Neural crest cell (in vitro differentiated cells): Measurements from ENCODE around the gene BIRC6. TPM values are rescaled to one million over a fixed set of nuclear protein-coding genes. Genes with fewer than 3 reads are reported as not detected.
"Not testable (repeated sequence)": the region's sequence is repeated elsewhere in the genome, so short reads cannot be mapped to it uniquely, and the experiment has no call there.

Source experiments
- DNase-seq: peaks from one replicate; pipeline ENCODE4 v3.0.0; 2021; ENCODE audit warnings: low read depth, mixed read lengths, low spot score
- H3K27ac Mint-ChIP-seq: one replicate; pipeline ENCODE4 v1.8.0; 2021; ENCODE audit warnings: mild to moderate bottlenecking, mixed read lengths; ENCODE audit not compliant: unreplicated experiment
- H3K27me3 Mint-ChIP-seq: 2 replicates; pipeline ENCODE4 v1.8.0; 2021; ENCODE audit warnings: low read depth, mild to moderate bottlenecking, mixed read lengths
- H3K36me3 Mint-ChIP-seq: 2 replicates; pipeline ENCODE4 v1.8.0; 2021; ENCODE audit warnings: low read depth, mild to moderate bottlenecking, mixed read lengths
- H3K4me1 Mint-ChIP-seq: 2 replicates; pipeline ENCODE4 v1.8.0; 2021; ENCODE audit warnings: mixed read lengths
- H3K4me3 Mint-ChIP-seq: one replicate; pipeline ENCODE4 v1.8.0; 2021; ENCODE audit warnings: mild to moderate bottlenecking, mixed read lengths
- H3K9me3 Mint-ChIP-seq: 2 replicates; pipeline ENCODE4 v1.8.0; 2021; ENCODE audit warnings: mixed read lengths
- CTCF ChIP-seq: fragments of 200-600 bp; sonication (generic); conservative IDR thresholded peaks from 2 replicates; pipeline ENCODE4 v1.5.0; 2021; ENCODE audit warnings: antibody characterized with exemption, mild to moderate bottlenecking
- total RNA-seq: library from RNA; stranded (reverse); gene quantifications from 2 replicates; pipeline ENCODE4 v1.2.1, GENCODE V29; 2021

Gene BIRC6
- total RNA-seq, 1 donor from 2014 or later: 76.8 TPM

DNA sequence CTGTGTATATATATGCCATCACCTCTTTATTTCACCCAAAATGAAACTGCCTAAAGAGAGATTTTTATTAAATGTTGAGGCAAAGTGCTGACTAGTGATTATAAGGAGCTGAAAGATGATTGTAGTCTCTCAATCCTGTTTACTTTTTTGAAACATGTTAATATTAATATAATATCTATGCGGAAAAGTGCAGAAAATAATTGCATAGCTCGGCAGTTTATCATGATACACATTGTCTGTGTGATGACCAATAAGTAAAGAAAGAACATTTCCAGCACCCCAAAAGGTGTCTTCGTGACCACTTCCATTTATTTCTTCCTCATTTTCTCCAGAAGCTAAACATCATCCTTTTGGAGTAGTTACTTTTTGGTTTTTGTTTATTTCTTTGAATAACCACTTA lies 99.0 kb downstream of the BIRC6 start:
- no peak for DNase-seq
- H3K27ac Mint-ChIP-seq: no peak overlapping the region
- peaks cover 22% of the 10 kb centered on the region for H3K36me3 Mint-ChIP-seq
- TF ChIP-seq CTCF: no peak
- no peaks in the 10 kb centered on the region for H3K9me3 Mint-ChIP-seq
- H3K4me1 Mint-ChIP-seq: no peaks in the 10 kb centered on the region
- no peaks in the 10 kb centered on the region for H3K27me3 Mint-ChIP-seq
- H3K4me3 Mint-ChIP-seq: no peak overlapping the region

DNA sequence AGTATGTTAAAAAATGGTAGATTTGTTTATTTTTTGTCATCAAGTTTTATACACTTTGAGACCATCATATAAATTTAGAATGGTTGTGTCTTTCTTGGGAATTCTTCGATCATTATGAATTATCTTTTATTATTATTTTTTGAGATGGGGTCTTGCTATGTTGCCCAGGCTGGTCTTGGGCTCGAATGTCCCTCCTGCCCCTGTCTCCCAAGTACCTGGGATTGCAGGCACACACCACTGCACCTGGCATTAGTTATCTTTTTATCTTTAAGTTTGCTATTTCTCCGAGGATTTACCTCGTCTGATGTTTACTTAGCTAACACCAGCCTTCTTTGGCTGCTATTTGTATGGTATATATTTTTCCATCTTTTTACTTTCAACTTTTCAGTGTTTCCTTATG lies 100.0 kb downstream of the BIRC6 start:
- no peak for TF ChIP-seq CTCF
- H3K27ac Mint-ChIP-seq: no peak overlapping the region
- DNase-seq: no peak
- H3K9me3 Mint-ChIP-seq: no peaks in the 10 kb centered on the region
- no peak overlapping the region for H3K4me3 Mint-ChIP-seq
- no peaks in the 10 kb centered on the region for H3K4me1 Mint-ChIP-seq
- no peaks in the 10 kb centered on the region for H3K27me3 Mint-ChIP-seq
- H3K36me3 Mint-ChIP-seq: peaks cover 18% of the 10 kb centered on the region

DNA sequence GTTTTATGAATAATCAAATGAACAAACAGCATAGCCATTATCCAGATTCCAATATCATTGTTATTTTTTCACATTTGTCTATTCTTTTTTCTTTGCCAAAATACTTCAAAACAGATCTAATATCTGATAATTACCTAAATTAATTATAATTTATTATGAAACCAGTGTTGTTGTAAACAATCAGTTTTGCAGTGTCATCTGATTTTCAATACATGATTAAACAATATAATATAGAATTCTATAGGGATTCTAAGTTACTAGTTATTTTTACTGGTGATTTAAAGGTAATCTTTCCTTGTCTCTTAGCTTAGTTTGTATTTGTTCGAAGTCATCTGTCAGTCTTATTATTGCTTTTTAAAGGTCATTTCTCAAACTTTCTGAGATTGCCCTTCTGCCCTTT lies 101.0 kb downstream of the BIRC6 start:
- Mint-ChIP-seq H3K4me3 (no peak overlapping the region), H3K27me3 (no peaks in the 10 kb centered on the region), H3K4me1 (no peaks in the 10 kb centered on the region), H3K36me3 (peaks cover 18% of the 10 kb centered on the region), H3K27ac (no peak overlapping the region), H3K9me3 (no peaks in the 10 kb centered on the region)
- no peak for TF ChIP-seq CTCF
- no peak for DNase-seq

DNA sequence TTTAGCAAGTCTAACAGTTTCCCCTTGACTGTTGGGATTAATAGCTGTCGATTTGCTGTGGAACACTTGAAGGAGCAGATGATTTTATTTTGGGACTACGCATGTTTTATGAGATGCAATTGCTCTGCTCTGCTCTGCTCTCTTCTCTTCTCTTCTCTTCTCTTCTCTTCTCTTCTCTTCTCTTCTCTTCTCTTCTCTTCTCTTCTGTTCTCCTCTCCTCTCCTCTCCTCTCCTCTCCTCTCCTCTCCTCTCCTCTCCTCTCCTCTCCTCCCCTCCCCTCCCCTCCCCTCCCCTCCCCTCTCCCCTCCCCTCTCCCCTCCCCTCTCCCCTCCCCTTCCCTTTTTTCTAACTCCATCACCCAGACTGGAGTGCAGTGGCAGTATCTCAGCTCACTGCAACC lies 104.0 kb downstream of the BIRC6 start:
- H3K4me1 Mint-ChIP-seq, H3K27me3 Mint-ChIP-seq, H3K4me3 Mint-ChIP-seq, H3K9me3 Mint-ChIP-seq, H3K27ac Mint-ChIP-seq, DNase-seq: not testable (repeated sequence)
- H3K36me3 Mint-ChIP-seq: peaks cover 32% of the 10 kb centered on the region

GRCh38 chr2:32463110-32463509 lies 106.3 kb downstream of the BIRC6 start:
- TF ChIP-seq CTCF: no peak
- Mint-ChIP-seq H3K4me1 (no peaks in the 10 kb centered on the region), H3K27me3 (no peaks in the 10 kb centered on the region), H3K9me3 (no peaks in the 10 kb centered on the region), H3K36me3 (peaks cover 22% of the 10 kb centered on the region), H3K27ac (no peak overlapping the region), H3K4me3 (no peak overlapping the region)
- no peak for DNase-seq

DNA sequence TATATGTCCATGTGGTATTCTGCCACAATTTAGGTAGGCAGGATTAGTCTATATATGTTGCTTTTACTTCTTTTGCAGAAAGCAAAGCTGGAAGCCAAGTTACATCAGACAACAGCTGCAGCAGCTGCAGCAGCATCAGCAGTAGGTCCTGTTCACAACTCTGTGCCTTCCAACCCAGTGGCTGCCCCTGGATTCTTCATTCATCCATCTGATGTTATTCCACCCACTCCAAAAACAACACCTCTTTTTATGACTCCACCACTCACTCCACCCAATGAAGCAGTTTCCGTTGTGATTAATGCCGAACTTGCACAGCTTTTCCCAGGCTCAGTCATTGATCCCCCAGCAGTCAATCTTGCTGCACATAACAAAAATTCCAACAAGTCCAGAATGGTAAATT lies 107.6 kb downstream of the BIRC6 start:
- Mint-ChIP-seq H3K36me3 (peaks cover 21% of the 10 kb centered on the region), H3K9me3 (no peaks in the 10 kb centered on the region), H3K4me1 (no peaks in the 10 kb centered on the region), H3K4me3 (no peak overlapping the region), H3K27ac (peak overlapping the region; percentile 72), H3K27me3 (no peaks in the 10 kb centered on the region)
- no peak for TF ChIP-seq CTCF
- DNase-seq: no peak
